NCI-H748 (cell line): Measurements from ENCODE around the gene CDH23.

Source experiments
- DNase-seq: peaks from one replicate; lab custom pipeline; 2025; ENCODE audit not compliant: unreplicated experiment; lab: John Stamatoyannopoulos, UW

The CDH23 gene

GRCh38 chr10:71577345-71577744, 180.6 kb downstream of the CDH23 start:
- DNase-seq, result no peak

- DNase-seq, result no peak
Measured at GRCh38 chr10:71578069-71578468, 181.3 kb downstream of the CDH23 start.

- DNase-seq, result no peak
Measured at GRCh38 chr10:71579668-71580067, 182.9 kb downstream of the CDH23 start.

GRCh38 chr10:71580415-71580814, 183.7 kb downstream of the CDH23 start:
- no peak for DNase-seq

- DNase-seq, result no peak
Measured at GRCh38 chr10:71580926-71581325, 184.2 kb downstream of the CDH23 start.

- DNase-seq, result no peak
Measured at GRCh38 chr10:71581376-71581775, 184.7 kb downstream of the CDH23 start.

GRCh38 chr10:71582019-71582418, 185.3 kb downstream of the CDH23 start:
- DNase-seq, result no peak

GRCh38 chr10:71582506-71583475, 186.1 kb downstream of the CDH23 start:
- no peak for DNase-seq

- DNase-seq, result no peak
Measured at GRCh38 chr10:71584461-71584860, 187.7 kb downstream of the CDH23 start.

GRCh38 chr10:71584902-71585563, 188.3 kb downstream of the CDH23 start:
- no peak for DNase-seq

GRCh38 chr10:71585564-71586290, 189.0 kb downstream of the CDH23 start:
- DNase-seq, result no peak

- no peak for DNase-seq
Measured at GRCh38 chr10:71587941-71588573, 191.3 kb downstream of the CDH23 start.

- no peak for DNase-seq
Measured at GRCh38 chr10:71588685-71589084, 192.0 kb downstream of the CDH23 start.

- DNase-seq, result no peak
Measured at GRCh38 chr10:71589617-71590551, 193.2 kb downstream of the CDH23 start.

- DNase-seq, result no peak
Measured at GRCh38 chr10:71590781-71591350, 194.1 kb downstream of the CDH23 start.

- DNase-seq, result no peak
Measured at GRCh38 chr10:71594934-71595571, 198.3 kb downstream of the CDH23 start.

GRCh38 chr10:71595649-71596048, 198.9 kb downstream of the CDH23 start:
- no peak for DNase-seq

- no peak for DNase-seq
Measured at GRCh38 chr10:71596127-71596526, 199.4 kb downstream of the CDH23 start.

GRCh38 chr10:71596759-71597158, 200.0 kb downstream of the CDH23 start:
- no peak for DNase-seq
